ENCODE measurements around the gene DTD2. TPM values are rescaled to one million over a fixed set of nuclear protein-coding genes. Genes with fewer than 3 reads are reported as not detected.

DTD2 gene
- 57.2 and 66.0 TPM in 2 replicates for total RNA-seq

DNA sequence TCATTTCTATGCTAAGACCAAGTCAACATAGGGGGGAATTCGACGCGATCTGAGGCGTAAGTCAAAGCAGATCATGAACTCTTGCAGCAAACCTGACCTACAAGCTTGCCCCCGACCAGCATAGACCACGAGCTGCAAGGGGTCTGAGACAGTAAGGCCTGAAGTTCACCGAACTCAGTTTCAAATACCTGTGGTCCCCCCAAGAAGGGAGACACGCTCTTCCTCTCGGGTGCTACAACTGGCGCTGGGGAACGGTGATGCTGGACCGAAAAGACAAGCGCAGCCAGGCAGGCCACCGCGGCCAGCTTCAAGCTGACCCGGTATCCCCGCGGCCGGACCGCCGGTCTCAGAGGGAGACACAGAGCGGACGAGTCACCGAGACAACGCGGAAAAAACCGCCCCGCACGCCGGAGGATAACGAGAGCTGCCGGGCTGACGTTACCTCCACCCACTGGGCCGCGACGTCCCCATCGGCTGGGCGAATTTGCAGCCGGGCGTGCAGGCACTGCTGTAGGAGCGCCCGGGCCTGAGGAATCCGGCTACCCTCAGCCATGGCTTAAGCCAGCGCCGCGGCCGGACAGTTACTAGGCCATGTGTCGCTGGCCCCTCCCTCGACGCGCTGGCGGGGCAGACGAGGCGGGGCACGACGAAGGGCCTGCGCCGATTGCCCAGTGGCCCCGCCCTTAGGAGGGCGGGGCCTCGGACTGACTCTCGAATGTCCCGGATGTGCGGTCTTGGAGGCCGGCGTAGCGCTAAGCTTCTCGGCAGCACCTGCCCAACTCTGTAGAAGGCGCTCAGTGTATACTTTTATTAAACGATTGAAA lies at the start of gene DTD2:
Gene DTD2 (minus strand): TSS at position 666 of the 824 bp plus-strand sequence. CDS start 113 bp downstream, at position 553.

DNA sequence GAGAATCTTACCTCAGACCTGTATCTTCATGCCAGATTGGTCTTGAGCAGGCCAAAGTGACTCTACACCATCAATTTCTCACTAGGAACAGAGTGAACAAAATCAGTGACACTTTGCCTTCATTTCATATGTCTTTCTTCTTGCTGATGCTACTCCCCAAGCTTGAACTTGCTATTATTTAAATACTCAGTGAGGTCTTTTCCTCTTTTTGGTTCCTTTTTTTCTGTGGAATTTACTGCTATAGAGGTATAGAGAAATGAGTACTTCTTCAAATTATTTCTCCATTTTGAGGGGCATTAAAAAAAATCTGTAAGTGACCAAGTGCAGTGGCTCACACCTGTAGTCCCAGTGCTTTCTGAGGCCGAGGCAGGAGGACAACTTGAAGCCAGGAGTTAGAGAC lies 30.6 kb upstream of the DTD2 start, which contains the start of gene GPR33:
Gene GPR33 (minus strand): TSS at position 154 of the 400 bp plus-strand sequence. CDS start 4,074 bp downstream, outside the sequence.

GRCh38 chr14:31420319-31421111 lies 36.8 kb downstream of the DTD2 start, which contains the start of gene HEATR5A:
HEATR5A (minus strand) TSS chr14:31420550; CDS start chr14:31402975, 17,575 bp downstream.

Other genes starting within 250 kb of the DTD2 start
- gene HECTD1, start 249.7 kb downstream of the DTD2 start, total RNA-seq = 246 and 265 TPM in 2 replicates
- gene HEATR5A, start 37.0 kb downstream of the DTD2 start, total RNA-seq = 103 and 131 TPM in 2 replicates
- not detected in 2 replicates for gene GPR33, start 30.5 kb upstream of the DTD2 start, total RNA-seq
- 15.3 and 17.5 TPM in 2 replicates for gene NUBPL, start 103.9 kb upstream of the DTD2 start, total RNA-seq

Data from articular chondrocyte of knee joint (primary cell).